Uterus (tissue), 4 donors: Measurements from ENCODE around the gene ATF7IP2. TPM values are rescaled to one million over a fixed set of nuclear protein-coding genes. Genes with fewer than 3 reads are reported as not detected.

Experiments used
- DNase-seq, 2 donors: peaks; one replicate each; pipeline ENCODE4 v3.0.0-alpha.2; 2019 to 2020
- H3K27ac ChIP-seq, 2 donors: fragments of 200-600 bp; sonication (generic); 1 replicate in 1 of 2; 2 replicates in 1 of 2; pipeline ENCODE4 v1.5.1; 2016 to 2018
- H3K27me3 ChIP-seq, 2 donors: fragments of 200-600 bp; sonication (generic); one replicate each; pipeline ENCODE4 v1.5.1; 2018 to 2019; ENCODE audit warnings: control low read depth in 1 of 2
- H3K36me3 ChIP-seq, 2 donors: fragments of 200-600 bp; sonication (generic); one replicate each; pipeline ENCODE4 v1.5.1; 2019; ENCODE audit warnings: control low read depth in 1 of 2
- H3K4me1 ChIP-seq, 2 donors: fragments of 200-600 bp; sonication (generic); one replicate each; pipeline ENCODE4 v1.5.1; 2018 to 2019; ENCODE audit warnings: control low read depth in 1 of 2
- H3K4me3 ChIP-seq, 2 donors: fragments of 200-600 bp; sonication (generic); 1 replicate in 1 of 2; 2 replicates in 1 of 2; pipeline ENCODE4 v1.5.1; 2018 to 2019; ENCODE audit warnings: mild to moderate bottlenecking in 1 of 2
- H3K9me3 ChIP-seq, 2 donors: fragments of 200-600 bp; sonication (generic); one replicate each; pipeline ENCODE4 v1.5.1; 2019; ENCODE audit warnings: control low read depth in 1 of 2
- CTCF ChIP-seq, 4 experiments: fragments of 200-600 bp in 2 of 4; fragments of 450-650 bp in 2 of 4; sonication (generic) in 2 of 4; IDR thresholded peaks; one replicate each; pipeline ENCODE4 v1.5.1; 2016 to 2019; ENCODE audit warnings: antibody characterized with exemption in 4 of 4, mild to moderate bottlenecking in 2 of 4, moderate library complexity in 1 of 4
- POLR2A ChIP-seq, 2 donors: fragments of 450-650 bp; IDR thresholded peaks; one replicate each; pipeline ENCODE4 v1.6.1; 2016; ENCODE audit warnings: antibody characterized with exemption in 2 of 2, mild to moderate bottlenecking in 1 of 2, moderate library complexity in 1 of 2
- intact Hi-C: fragments of 100-400 bp; cut with DNase I; formaldehyde crosslinking; loops from one replicate; pipeline ENCODE4 v1.15.1; 2023; ENCODE audit warnings: low total_unique reads
- total RNA-seq, 4 donors: library from RNA; depleted of rRNA in 3 of 4; stranded (reverse); fragments of >200 nt in 3 of 4; gene quantifications; one replicate each; pipeline versions ENCODE4 v1.1.0 to v1.2.4, GENCODE V29; 2014 to 2023
- donor health status: DM: yes; HTN: yes; CAD: no.

ATF7IP2 gene
- total RNA-seq, 4 donors from 2014 or later, result 6.4 to 21.7 (median 6.9) TPM; not detected in 1

GRCh38 chr16:10519297-10519696 is 133.4 kb downstream of the ATF7IP2 start:
- no peak overlapping the region for H3K4me3 ChIP-seq
- H3K9me3 ChIP-seq, result no peaks in the 10 kb centered on the region
- H3K27ac ChIP-seq, result no peak overlapping the region
- TF ChIP-seq CTCF (IDR thresholded peaks at IDR 0.05), result no peak
- TF ChIP-seq POLR2A (IDR thresholded peaks at IDR 0.05), result no peak
- no peaks in the 10 kb centered on the region for H3K36me3 ChIP-seq
- H3K27me3 ChIP-seq, result no peaks in the 10 kb centered on the region
- peaks cover 0 to 3% of the 10 kb centered on the region in 2 donors for H3K4me1 ChIP-seq
- DNase-seq, result no peak
- intact Hi-C loops, result loop anchor here (10.0 kb wide), 1 partner anchor 406 kb away; no protein-coding TSS in a partner anchor

- DNase-seq, result no peak
- Histone ChIP-seq H3K4me1 (no peaks in the 10 kb centered on the region), H3K36me3 (no peaks in the 10 kb centered on the region)
These were observed 134.3 kb downstream of the ATF7IP2 start for GRCh38 chr16:10519929-10520868.

GRCh38 chr16:10520869-10521578 is 135.2 kb downstream of the ATF7IP2 start:
- no peak for DNase-seq
- Histone ChIP-seq H3K4me1 (no peaks in the 10 kb centered on the region), H3K27me3 (no peaks in the 10 kb centered on the region), H3K36me3 (no peaks in the 10 kb centered on the region), H3K9me3 (no peaks in the 10 kb centered on the region), H3K4me3 (no peak overlapping the region), H3K27ac (no peak overlapping the region)
- intact Hi-C loops, result loop anchor here (5.0 kb wide), 1 partner anchor 216 kb away; no protein-coding TSS in a partner anchor
- no peak for TF ChIP-seq POLR2A (IDR thresholded peaks at IDR 0.05)

More at GRCh38 chr16:10519929-10520868, 134.3 kb downstream of the ATF7IP2 start:
- no peak overlapping the region for H3K27ac ChIP-seq
- TF ChIP-seq POLR2A (IDR thresholded peaks at IDR 0.05) (no peak), CTCF (IDR thresholded peaks at IDR 0.05) (no peak)
- no peak overlapping the region for H3K4me3 ChIP-seq
- intact Hi-C loops, result loop anchor here (5.0 to 10.0 kb wide), 2 partner anchors 217 to 405 kb away; no protein-coding TSS in a partner anchor
- no peaks in the 10 kb centered on the region for H3K9me3 ChIP-seq
- H3K27me3 ChIP-seq, result no peaks in the 10 kb centered on the region

GRCh38 chr16:10521681-10522274 is 135.9 kb downstream of the ATF7IP2 start:
- no peak for TF ChIP-seq POLR2A (IDR thresholded peaks at IDR 0.05)
- TF ChIP-seq CTCF (IDR thresholded peaks at IDR 0.05), result peak; percentile 54 to 80 (median 71)
- Histone ChIP-seq H3K27me3 (no peaks in the 10 kb centered on the region), H3K27ac (no peak overlapping the region), H3K9me3 (no peaks in the 10 kb centered on the region), H3K4me1 (no peaks in the 10 kb centered on the region), H3K4me3 (no peak overlapping the region), H3K36me3 (no peaks in the 10 kb centered on the region)
- intact Hi-C loops, result loop anchor here (5.0 kb wide), 1 partner anchor 216 kb away; no protein-coding TSS in a partner anchor
- peak; percentile 31 to 63 for DNase-seq

- H3K36me3 ChIP-seq, result no peaks in the 10 kb centered on the region
- H3K4me3 ChIP-seq, result no peak overlapping the region
- no peak for DNase-seq
- H3K27me3 ChIP-seq, result no peaks in the 10 kb centered on the region
- no peak overlapping the region for H3K27ac ChIP-seq
- TF ChIP-seq POLR2A (IDR thresholded peaks at IDR 0.05) (no peak), CTCF (IDR thresholded peaks at IDR 0.05) (no peak)
- H3K4me1 ChIP-seq, result no peaks in the 10 kb centered on the region
- H3K9me3 ChIP-seq, result no peaks in the 10 kb centered on the region
- intact Hi-C loops, result loop anchor here (5.0 kb wide), 1 partner anchor 214 kb away; no protein-coding TSS in a partner anchor
These were observed 137.1 kb downstream of the ATF7IP2 start for GRCh38 chr16:10522966-10523365.
